Gastrocnemius medialis (tissue), 4 donors: Measurements from ENCODE around the gene WRAP53.

Source experiments
- CTCF ChIP-seq, 5 experiments: fragments of 450-650 bp in 3 of 5; fragments of 200-600 bp in 2 of 5; sonication (generic) in 2 of 5; IDR thresholded peaks in 4 of 5; conservative IDR thresholded peaks in 1 of 5; 1 replicate in 4 of 5; 2 replicates in 1 of 5; pipeline ENCODE4 v1.5.1; 2016 to 2019; ENCODE audit warnings: antibody characterized with exemption in 5 of 5, mild to moderate bottlenecking in 3 of 5, moderate library complexity in 3 of 5
- POLR2A ChIP-seq, 2 donors: fragments of 450-650 bp; IDR thresholded peaks; one replicate each; pipeline ENCODE4 v1.6.1; 2017; ENCODE audit warnings: antibody characterized with exemption in 2 of 2, mild to moderate bottlenecking in 2 of 2, moderate library complexity in 2 of 2

GRCh38 chr17:7676533-7676932 is 11.7 kb upstream of the WRAP53 start:
- TF ChIP-seq POLR2A (IDR thresholded peaks at IDR 0.05) (no peak), CTCF (IDR thresholded peaks at IDR 0.05 in 4 of 5, conservative IDR thresholded peaks at IDR 0.05 in 1 of 5) (no peak)
